Right lobe of liver (tissue), 6 donors: ENCODE measurements around the gene PPM1N. TPM values are rescaled to one million over a fixed set of nuclear protein-coding genes. Genes with fewer than 3 reads are reported as not detected.

Experiments used
- ATAC-seq, 4 donors: fragments of 200-7000 bp; cut with Tn5 transposase; one replicate each; pipeline ENCODE4 v1.9.1; 2020; ENCODE audit warnings: mild to moderate bottlenecking in 4 of 4, moderate library complexity in 4 of 4
- DNase-seq, 3 donors: peaks; one replicate each; pipeline ENCODE4 v3.0.0-alpha.2; 2020
- H3K27ac ChIP-seq, 3 donors: fragments of 200-600 bp; one replicate each; pipeline ENCODE4 v1.8.0; 2022
- H3K27me3 ChIP-seq, 2 donors: fragments of 200-600 bp; one replicate each; pipeline ENCODE4 v1.8.0; 2022
- H3K36me3 ChIP-seq, 4 donors: fragments of 200-600 bp; sonication (generic) in 1 of 4; one replicate each; pipeline versions ENCODE4 v1.5.1 to v1.8.0; 2017 to 2022; ENCODE audit warnings: control low read depth in 1 of 4
- H3K4me1 ChIP-seq, 4 donors: fragments of 200-600 bp; sonication (generic) in 1 of 4; one replicate each; pipeline versions ENCODE4 v1.5.1 to v1.8.0; 2017 to 2022; ENCODE audit warnings: control low read depth in 1 of 4
- H3K4me3 ChIP-seq, 3 donors: fragments of 200-600 bp; one replicate each; pipeline ENCODE4 v1.8.0; 2022
- H3K9me3 ChIP-seq, 4 donors: fragments of 200-600 bp; sonication (generic) in 1 of 4; one replicate each; pipeline versions ENCODE4 v1.5.1 to v1.8.0; 2017 to 2022; ENCODE audit warnings: control low read depth in 1 of 4
- CTCF ChIP-seq, 4 donors: fragments of 200-600 bp in 3 of 4; fragments of 450-650 bp in 1 of 4; IDR thresholded peaks; one replicate each; pipeline versions ENCODE4 v1.5.1 to v1.8.0; 2016 to 2022; ENCODE audit warnings: antibody characterized with exemption in 4 of 4, mild to moderate bottlenecking in 2 of 4
- POLR2A ChIP-seq: fragments of 450-650 bp; IDR thresholded peaks from one replicate; pipeline ENCODE4 v1.6.1; 2017; ENCODE audit warnings: antibody characterized with exemption, mild to moderate bottlenecking
- WGBS: methylation state at CpG from one replicate; pipeline ENCODE4 v1.1.6; 2018; ENCODE audit warnings: low coverage, low lambda C conversion rate; ENCODE audit not compliant: insufficient coverage; ENCODE audit errors: missing lambda C conversion rate; 5-methylcytosine and 5-hydroxymethylcytosine counted together
- intact Hi-C, 2 donors: fragments of 100-400 bp; cut with DNase I; formaldehyde crosslinking; loops; one replicate each; pipeline versions ENCODE4 v1.11.2 to v1.14.1; 2022
- total RNA-seq, 6 experiments: library from RNA; depleted of rRNA in 2 of 6; stranded (reverse); fragments of >200 nt in 2 of 6; fragmentation: NEBNext Ultra II Directional in 3 of 6; extraction: Animal tissue kit (Norgen Biotek cat#: 25700) in 3 of 6; gene quantifications; one replicate each; pipeline versions ENCODE4 v1.1.0 to v1.2.4, GENCODE V29; 2016 to 2023
- donor health status: DM: no; HTN: yes; CAD: no.
- donor health status: DM: no; HTN: no; CAD: no.
- donor health status: DM: no; HTN: no; CAD: no.
- donor health status: DM: no; HTN: yes; CAD: no.
- donor health status: DM: no; HTN: yes; CAD: no.

The PPM1N gene
- total RNA-seq, 6 experiments from 2014 or later = 0.32 to 2.0 (median 0.51) TPM; not detected in 1

DNA sequence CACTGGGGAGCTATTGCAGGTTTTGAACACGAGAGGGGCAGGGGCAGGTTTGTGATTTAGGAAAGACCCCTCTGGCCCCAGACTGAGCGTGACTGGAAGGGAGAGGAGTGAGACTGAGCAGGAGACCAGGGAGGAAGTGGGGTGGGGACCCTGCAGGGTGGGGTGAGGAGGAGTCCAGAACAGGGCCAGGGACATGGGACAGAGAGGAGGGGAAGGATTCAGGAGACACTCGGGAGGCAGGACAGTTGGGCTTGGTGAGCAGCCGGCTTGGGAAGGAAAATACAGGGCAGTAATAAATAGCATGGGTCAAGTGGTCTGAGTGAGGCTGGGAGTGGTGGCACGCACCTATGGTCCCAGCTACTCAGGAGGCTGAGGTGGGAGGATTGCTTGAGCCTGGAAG is 21.1 kb upstream of the PPM1N start:
- intact Hi-C loops = loop anchor here in 1 of 2 donors (5.0 kb wide), 1 partner anchor 35 kb away; no protein-coding TSS in a partner anchor
- WGBS = 32% methylated on average over 3 of the region's 5 CpGs
- no peak for ATAC-seq
- no peak overlapping the region for H3K27ac ChIP-seq
- no peak overlapping the region for H3K4me3 ChIP-seq
- TF ChIP-seq POLR2A = no peak
- no peak for TF ChIP-seq CTCF (IDR thresholded peaks at IDR 0.05)
- peaks cover 0 to 12% (median 0%) of the 10 kb centered on the region in 4 donors for H3K4me1 ChIP-seq
- H3K9me3 ChIP-seq = no peaks in the 10 kb centered on the region
- no peak for DNase-seq
- H3K27me3 ChIP-seq = no peaks in the 10 kb centered on the region
- H3K36me3 ChIP-seq = no peaks in the 10 kb centered on the region

- no peak for TF ChIP-seq CTCF (IDR thresholded peaks at IDR 0.05)
- TF ChIP-seq POLR2A = no peak
- no peaks in the 10 kb centered on the region for H3K27me3 ChIP-seq
- H3K4me3 ChIP-seq = no peak overlapping the region
- peaks cover 0 to 8% (median 0%) of the 10 kb centered on the region in 4 donors for H3K4me1 ChIP-seq
- H3K36me3 ChIP-seq = no peaks in the 10 kb centered on the region
- H3K27ac ChIP-seq = peak overlapping the region; percentile 87 to 93 (median 93)
- intact Hi-C loops = loop anchor here in 1 of 2 donors (5.0 kb wide), 1 partner anchor 36 kb away; no protein-coding TSS in a partner anchor
- H3K9me3 ChIP-seq = no peaks in the 10 kb centered on the region
- WGBS = 8% methylated on average over 12 of the region's 12 CpGs
- no peak for DNase-seq
- ATAC-seq = peak in 1 of 4 donors; percentile 4
Measured at GRCh38 chr19:45477713-45478453, 20.4 kb upstream of the PPM1N start.

DNA sequence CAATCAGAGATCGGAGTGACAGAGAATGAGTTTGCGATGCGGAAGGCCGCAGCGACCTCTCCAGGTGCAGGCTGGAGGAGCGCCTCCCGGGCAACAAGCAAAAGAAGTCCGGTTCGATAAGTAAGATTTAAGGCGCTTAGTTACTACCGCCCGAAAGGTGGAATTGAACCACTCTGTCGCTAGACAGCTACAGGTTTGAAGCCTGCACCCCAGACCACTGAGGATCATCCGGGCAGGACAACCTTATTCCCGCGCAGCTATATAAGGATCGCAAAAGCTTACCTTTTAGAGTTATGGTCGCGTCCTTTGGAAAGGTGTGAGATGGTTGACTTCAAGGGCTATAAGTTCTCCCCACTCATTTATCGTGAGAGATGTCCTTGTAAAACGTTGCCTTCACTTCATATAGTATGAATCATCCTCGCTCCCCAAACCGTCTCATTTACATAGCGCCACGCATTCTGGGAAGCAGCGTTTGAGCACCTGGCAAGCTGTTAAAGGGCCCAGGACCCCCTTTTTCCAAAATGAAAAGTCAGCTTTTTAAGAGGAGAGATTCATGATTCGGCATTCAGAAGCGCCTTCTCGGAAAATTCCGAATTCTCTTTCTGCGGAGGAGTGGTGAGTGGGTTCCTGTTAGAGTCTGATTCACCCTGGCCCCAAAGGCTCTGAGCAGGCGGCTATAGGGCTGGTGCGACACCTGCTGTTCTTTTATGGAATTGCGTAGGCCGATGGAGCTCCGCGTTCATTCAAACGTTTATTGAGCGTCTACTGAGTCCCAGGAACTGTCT is 19.6 kb upstream of the PPM1N start:
- Histone ChIP-seq H3K4me3 (peak overlapping the region; percentile 36 to 52 (median 40)), H3K9me3 (no peaks in the 10 kb centered on the region), H3K27ac (peak overlapping the region; percentile 87 to 93 (median 93)), H3K36me3 (no peaks in the 10 kb centered on the region), H3K27me3 (no peaks in the 10 kb centered on the region), H3K4me1 (peaks cover 0 to 8% (median 0%) of the 10 kb centered on the region in 4 donors)
- 0% methylated on average over 32 of the region's 39 CpGs for WGBS
- intact Hi-C loops = loop anchor here in 1 of 2 donors (5.0 kb wide), 1 partner anchor 36 kb away; no protein-coding TSS in a partner anchor
- DNase-seq (peak; percentile 77 to 88 (median 87)), ATAC-seq (peak; percentile 93 to 97 (median 96))
- peak; percentile 96 to 98 (median 97) for TF ChIP-seq CTCF (IDR thresholded peaks at IDR 0.05)
- TF ChIP-seq POLR2A = peak; percentile 59

DNA sequence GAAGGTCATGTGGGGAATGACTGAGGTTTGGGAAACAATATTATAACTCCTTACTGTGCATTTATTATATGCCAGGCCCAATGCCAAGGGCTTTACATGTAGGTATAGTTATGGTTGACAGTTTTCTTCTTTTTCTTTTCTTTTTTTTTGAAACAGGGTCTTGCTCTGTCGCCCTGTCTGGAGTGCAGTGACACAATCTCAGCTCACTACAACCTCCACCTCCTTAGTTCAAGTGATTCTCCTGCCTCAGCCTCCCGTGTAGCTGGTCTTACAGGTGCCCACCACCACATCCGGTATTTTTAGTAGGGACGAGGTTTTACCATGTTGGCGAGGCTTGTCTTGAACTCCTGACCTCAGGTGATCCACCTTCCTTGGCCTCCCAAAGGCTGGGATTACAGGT is 15.2 kb upstream of the PPM1N start:
- Histone ChIP-seq H3K27me3 (no peaks in the 10 kb centered on the region), H3K36me3 (no peaks in the 10 kb centered on the region), H3K27ac (no peak overlapping the region), H3K4me3 (no peak overlapping the region), H3K4me1 (peaks cover 0 to 4% (median 0%) of the 10 kb centered on the region in 4 donors), H3K9me3 (no peaks in the 10 kb centered on the region)
- DNase-seq = no peak
- WGBS = 73% methylated on average over 5 of the region's 5 CpGs
- ATAC-seq = no peak
- intact Hi-C loops = no loop called here
- no peak for TF ChIP-seq CTCF (IDR thresholded peaks at IDR 0.05)
- no peak for TF ChIP-seq POLR2A
